H1 (cell line): ENCODE results near the gene IL27RA. TPM values are rescaled to one million over a fixed set of nuclear protein-coding genes. Genes with fewer than 3 reads are reported as not detected.

Source experiments
- CTCF ChIA-PET: fragments of 300-600 bp; sonication (Branson Sonifier 250); formaldehyde crosslinking; loops from one replicate; lab custom pipeline; 2021; ENCODE audit not compliant: partially characterized antibody; lab: Charles Lee
- POLR2A ChIA-PET: fragments of 300-600 bp; sonication (Branson Sonifier 250); formaldehyde crosslinking; loops from one replicate; lab custom pipeline; 2021; ENCODE audit warnings: inconsistent platforms; ENCODE audit not compliant: partially characterized antibody; lab: Charles Lee
- DNase-seq, 2 experiments: peaks; one replicate each; pipeline versions ENCODE4 v3.0.0 to v3.0.0-alpha.2; 2010 to 2022; ENCODE audit warnings: low spot score in 2 of 2, low read depth in 1 of 2, mixed read lengths in 1 of 2
- FAIRE-seq: peaks from 2 replicates; lab custom pipeline; 2011; peaks lifted over from hg19 to GRCh38; lab: Jason Lieb, UNC
- H2AFZ ChIP-seq: 2 replicates; pipeline ENCODE4 v1.8.1; 2012; ENCODE audit warnings: low read length, inconsistent platforms
- H2AK5ac ChIP-seq: 2 replicates; pipeline ENCODE4 v1.6.1; 2013; ENCODE audit warnings: low read depth, low read length
- H2BK120ac ChIP-seq: replicated peaks from 2 replicates; pipeline ENCODE3; 2013; ENCODE audit warnings: low read depth, low read length, inconsistent platforms
- H2BK12ac ChIP-seq: 2 replicates; pipeline ENCODE4 v1.6.1; 2013; ENCODE audit warnings: low read depth, low read length
- H2BK15ac ChIP-seq: 2 replicates; pipeline ENCODE4 v1.6.1; 2013; ENCODE audit warnings: low read length
- H2BK20ac ChIP-seq: 2 replicates; pipeline ENCODE4 v1.6.1; 2013; ENCODE audit warnings: low read length
- H2BK5ac ChIP-seq: 2 replicates; pipeline ENCODE4 v1.6.1; 2013; ENCODE audit warnings: low read depth, low read length
- H3K14ac ChIP-seq: 2 replicates; pipeline ENCODE4 v1.6.1; 2013; ENCODE audit warnings: inconsistent platforms; ENCODE audit not compliant: insufficient read length
- H3K18ac ChIP-seq: 2 replicates; pipeline ENCODE4 v1.6.1; 2013; ENCODE audit warnings: low read length; ENCODE audit errors: extremely low read depth
- H3K23ac ChIP-seq: 2 replicates; pipeline ENCODE4 v1.6.1; 2013; ENCODE audit warnings: inconsistent platforms; ENCODE audit not compliant: insufficient read length
- H3K23me2 ChIP-seq: 2 replicates; pipeline ENCODE4 v1.6.1; 2013; ENCODE audit warnings: low read depth, low read length
- H3K27ac ChIP-seq: 2 replicates; pipeline ENCODE4 v1.6.1; 2011; ENCODE audit warnings: low read depth, low read length, inconsistent platforms
- H3K27me3 ChIP-seq, 4 experiments: replicated peaks in 1 of 4; 1 replicate in 1 of 4; 2 replicates in 3 of 4; pipeline versions ENCODE4 v1.6.1 to v1.8.1; 2011 to 2013; ENCODE audit warnings: low read length in 3 of 4, mild to moderate bottlenecking in 3 of 4, inconsistent platforms in 2 of 4, mixed read lengths in 2 of 4, moderate library complexity in 1 of 4; ENCODE audit not compliant: control insufficient read depth in 3 of 4, insufficient read depth in 3 of 4; ENCODE audit errors: extremely low read depth in 1 of 4
- H3K36me3 ChIP-seq, 4 experiments: 2 replicates each; pipeline versions ENCODE4 v1.6.1 to v1.8.1; 2011 to 2013; ENCODE audit warnings: mild to moderate bottlenecking in 4 of 4, low read length in 3 of 4, moderate library complexity in 2 of 4, control low read depth in 1 of 4, inconsistent platforms in 1 of 4; ENCODE audit not compliant: insufficient read depth in 4 of 4, control insufficient read depth in 2 of 4
- H3K4ac ChIP-seq: replicated peaks from 2 replicates; pipeline ENCODE3; 2013; ENCODE audit warnings: low read length, low read depth, mixed read lengths, inconsistent platforms; ENCODE audit not compliant: insufficient read length
- H3K4me1 ChIP-seq, 4 experiments: replicated peaks in 1 of 4; 1 replicate in 1 of 4; 2 replicates in 3 of 4; pipeline versions ENCODE4 v1.6.1 to v1.8.1; 2011 to 2013; ENCODE audit warnings: low read length in 3 of 4, inconsistent platforms in 2 of 4, mixed read lengths in 1 of 4; ENCODE audit not compliant: insufficient read depth in 4 of 4, control insufficient read depth in 3 of 4
- H3K4me2 ChIP-seq, 2 experiments: 2 replicates each; pipeline versions ENCODE4 v1.6.1 to v1.8.1; 2011 to 2013; ENCODE audit warnings: low read depth in 2 of 2, low read length in 2 of 2, control low read depth in 1 of 2, inconsistent platforms in 1 of 2, mild to moderate bottlenecking in 1 of 2; ENCODE audit not compliant: insufficient read depth in 1 of 2
- H3K4me3 ChIP-seq, 4 experiments: fragments of 200-600, 300-600 bp in 1 of 4; sonication (generic), shearing (Covaris generic), sonication (Bioruptor Twin) in 1 of 4; 2 replicates each; pipeline versions ENCODE4 v1.5.1 to v1.8.1; 2011 to 2016; ENCODE audit warnings: low read length in 4 of 4, low read depth in 3 of 4, control low read depth in 2 of 4, inconsistent platforms in 2 of 4, mild to moderate bottlenecking in 2 of 4, mixed read lengths in 1 of 4, moderate library complexity in 1 of 4; ENCODE audit not compliant: insufficient read depth in 2 of 4; ENCODE audit errors: extremely low read depth in 1 of 4
- H3K56ac ChIP-seq: replicated peaks from 2 replicates; pipeline ENCODE3; 2013; ENCODE audit warnings: low read depth, mild to moderate bottlenecking, mixed read lengths, low read length, inconsistent platforms; ENCODE audit not compliant: insufficient read length
- H3K79me1 ChIP-seq: 2 replicates; pipeline ENCODE4 v1.6.1; 2013; ENCODE audit warnings: low read depth, low read length, control low read depth
- H3K79me2 ChIP-seq, 2 experiments: 2 replicates each; pipeline versions ENCODE4 v1.6.1 to v1.8.1; 2012 to 2013; ENCODE audit warnings: low read length in 2 of 2, mild to moderate bottlenecking in 2 of 2, inconsistent platforms in 1 of 2; ENCODE audit not compliant: insufficient read depth in 2 of 2, control insufficient read depth in 1 of 2
- H3K9ac ChIP-seq, 4 experiments: replicated peaks in 1 of 4; 1 replicate in 1 of 4; 2 replicates in 3 of 4; pipeline versions ENCODE4 v1.6.1 to v1.8.1; 2011 to 2013; ENCODE audit warnings: low read depth in 3 of 4, low read length in 3 of 4, control low read depth in 2 of 4, mild to moderate bottlenecking in 2 of 4, moderate library complexity in 2 of 4, inconsistent platforms in 1 of 4; ENCODE audit errors: extremely low read depth in 1 of 4
- H3K9me3 ChIP-seq, 2 experiments: 2 replicates each; pipeline versions ENCODE4 v1.6.1 to v1.8.1; 2012 to 2013; ENCODE audit warnings: mild to moderate bottlenecking in 2 of 2, moderate library complexity in 2 of 2, control low read depth in 1 of 2, inconsistent platforms in 1 of 2, low read depth in 1 of 2, low read length in 1 of 2, mixed read lengths in 1 of 2; ENCODE audit not compliant: insufficient read depth in 2 of 2
- H4K20me1 ChIP-seq, 2 experiments: replicated peaks in 1 of 2; 2 replicates each; pipeline versions ENCODE3 to v1.8.1; 2011 to 2013; ENCODE audit warnings: inconsistent platforms in 2 of 2, low read length in 2 of 2, mild to moderate bottlenecking in 1 of 2; ENCODE audit not compliant: insufficient read depth in 2 of 2, control insufficient read depth in 1 of 2
- H4K5ac ChIP-seq: 2 replicates; pipeline ENCODE4 v1.6.1; 2013; ENCODE audit warnings: low read length, low read depth, mixed read lengths, inconsistent platforms; ENCODE audit not compliant: insufficient read length
- H4K8ac ChIP-seq: 2 replicates; pipeline ENCODE4 v1.8.0; 2013; ENCODE audit warnings: mild to moderate bottlenecking, moderate library complexity, low read length, inconsistent platforms; ENCODE audit not compliant: insufficient read depth; ENCODE audit errors: extremely low read depth
- H4K91ac ChIP-seq: replicated peaks from 2 replicates; pipeline ENCODE3; 2013; ENCODE audit warnings: low read length, mixed read lengths, inconsistent platforms; ENCODE audit not compliant: insufficient read length
- ASH2L ChIP-seq: fragments of 200-600, 300-600 bp; sonication (generic); IDR thresholded peaks from one replicate; pipeline ENCODE4 v1.7.1; 2017; ENCODE audit warnings: low read length
- BACH1 ChIP-seq: IDR thresholded peaks from 2 replicates; pipeline ENCODE4 v1.6.1; 2012; ENCODE audit warnings: low read length, improper control_type of control experiment
- CBX8 ChIP-seq: fragments of 300-800, 300-1000 bp; sonication (generic); IDR thresholded peaks from 2 replicates; pipeline ENCODE4 v1.7.1; 2016; ENCODE audit warnings: low read depth, low read length, borderline replicate concordance
- CHD2 ChIP-seq: IDR thresholded peaks from 2 replicates; pipeline ENCODE4 v1.6.1; 2012; ENCODE audit warnings: low read length, improper control_type of control experiment
- CTCF ChIP-seq, 3 experiments: IDR thresholded peaks; 1 replicate in 2 of 3; 2 replicates in 1 of 3; pipeline versions ENCODE4 v1.5.1 to v1.6.1; 2011; ENCODE audit warnings: low read length in 3 of 3, mild to moderate bottlenecking in 3 of 3, inconsistent platforms in 2 of 3, low read depth in 1 of 3, moderate library complexity in 1 of 3; ENCODE audit not compliant: insufficient read depth in 1 of 3; ENCODE audit errors: control extremely low read depth in 1 of 3
- NRF1 ChIP-seq: IDR thresholded peaks from 2 replicates; pipeline ENCODE4 v1.6.1; 2011; ENCODE audit warnings: mild to moderate bottlenecking, low read depth, low read length, improper control_type of control experiment
- RNF2 ChIP-seq: fragments of 200-900, 300-1000 bp; sonication (generic); IDR thresholded peaks from 2 replicates; pipeline ENCODE4 v1.7.1; 2016; ENCODE audit warnings: borderline replicate concordance, low read depth, mild to moderate bottlenecking, antibody characterized with exemption, low read length; ENCODE audit not compliant: poor library complexity, severe bottlenecking; ENCODE audit errors: missing control alignments
- SP4 ChIP-seq: IDR thresholded peaks from 2 replicates; pipeline ENCODE4 v1.6.1; 2012; ENCODE audit warnings: low read length, inconsistent platforms
- SRF ChIP-seq: IDR thresholded peaks from 2 replicates; pipeline ENCODE4 v1.6.1; 2011; ENCODE audit warnings: mild to moderate bottlenecking, low read depth, low read length, moderate library complexity
- TCF12 ChIP-seq: IDR thresholded peaks from 2 replicates; pipeline ENCODE4 v1.6.1; 2011; ENCODE audit warnings: low read depth, mild to moderate bottlenecking, low read length
- WGBS, 2 experiments: shearing (Covaris generic) in 1 of 2; methylation state at CpG; one replicate each; pipeline versions ENCODE4 v1.1.6 to v1.1.7; 2013 to 2015; ENCODE audit warnings: low lambda C conversion rate in 2 of 2, mixed read lengths in 2 of 2, inconsistent platforms in 1 of 2, low coverage in 1 of 2, missing lambda C conversion rate in 1 of 2; ENCODE audit not compliant: insufficient replicate concordance in 2 of 2, insufficient coverage in 1 of 2, insufficient read length in 1 of 2; ENCODE audit errors: extremely low coverage in 1 of 2, missing lambda C conversion rate in 1 of 2; 5-methylcytosine and 5-hydroxymethylcytosine counted together
- polyA plus RNA-seq, 7 experiments: library from polyadenylated mRNA; depleted of rRNA in 3 of 7; stranded (reverse) in 5 of 7; unstranded in 2 of 7; fragments of >200 nt in 5 of 7; fragments of 200-250 nt in 2 of 7; gene quantifications; 1 replicate in 5 of 7; 2 replicates in 1 of 7; 4 replicates in 1 of 7; pipeline versions ENCODE4 v1.2.1 to v1.2.3, GENCODE V29; 2011 to 2013; ENCODE audit warnings: missing spikeins in 2 of 7, mixed read lengths in 2 of 7
- total RNA-seq: library from RNA; stranded (reverse); fragmentation: NEBNext Ultra II Directional; extraction: Animal tissue kit (Norgen Biotek cat#: 25700); gene quantifications from 2 replicates; pipeline ENCODE4 v1.2.1, GENCODE V29; 2021

IL27RA gene
- total and polyA plus RNA-seq, 2 of the 8 experiments (the other 6 are each of a cell fraction or from before 2014, with no cell fraction given), result 9.9 to 14.7 TPM

- Histone ChIP-seq H4K8ac (no peak overlapping the region), H3K4me2 (no peak overlapping the region), H3K14ac (no peak overlapping the region), H3K79me2 (no peaks in the 10 kb centered on the region), H2BK12ac (no peak overlapping the region), H2BK5ac (no peak overlapping the region), H3K4ac (no peak overlapping the region), H3K27ac (no peak overlapping the region), H3K9me3 (no peaks in the 10 kb centered on the region), H3K4me3 (no peak overlapping the region), H2AK5ac (no peak overlapping the region), H2BK20ac (no peak overlapping the region), H3K79me1 (no peaks in the 10 kb centered on the region), H2AFZ (no peak overlapping the region), H2BK120ac (no peak overlapping the region), H4K91ac (no peak overlapping the region), H2BK15ac (no peak overlapping the region), H3K18ac (no peak overlapping the region), H3K4me1 (no peaks in the 10 kb centered on the region), H4K20me1 (peaks cover under 1 to 4% of the 10 kb centered on the region in 2 experiments), H3K27me3 (no peaks in the 10 kb centered on the region), H3K23ac (no peak overlapping the region), H4K5ac (no peak overlapping the region), H3K36me3 (no peaks in the 10 kb centered on the region), H3K23me2 (no peaks in the 10 kb centered on the region), H3K56ac (no peak overlapping the region), H3K9ac (no peak overlapping the region)
- TF ChIP-seq TCF12 (no peak), CTCF (IDR thresholded peaks at IDR 0.05; ENCODE audit: control extremely low read depth in 1 of 3, insufficient read depth in 1 of 3, low read depth in 1 of 3, low read length in 3 of 3) (no peak), SRF (no peak), CBX8 (no peak), BACH1 (no peak), NRF1 (no peak), RNF2 (no peak), SP4 (no peak), CHD2 (no peak), ASH2L (no peak)
- POLR2A ChIA-PET, result interaction anchor here (1.2 to 2.1 kb wide), 5 partner anchors 9 to 34 kb away, joined by 3 to 6 read pairs (median 4); a partner anchor contains a TSS
- 90% methylated on average over 10 of the region's 10 CpGs; no CpG with 5 or more reads in 1 of the 2 experiments for WGBS, 2 experiments
- FAIRE-seq (no peak), DNase-seq (no peak)
- CTCF ChIA-PET, result interaction anchor here (0.5 to 5.3 kb wide), 9 partner anchors 8 to 48 kb away, joined by 3 to 40 read pairs (median 3); a partner anchor contains a TSS
Observed at GRCh38 chr19:14102756-14103155, 71.2 kb downstream of the IL27RA start.
